Neural progenitor cell (in vitro differentiated cells): ENCODE data around the gene BIRC5. TPM values are rescaled to one million over a fixed set of nuclear protein-coding genes. Genes with fewer than 3 reads are reported as not detected.

Source experiments
- DNase-seq: peaks from one replicate; pipeline ENCODE4 v3.0.0-alpha.2; 2016; ENCODE audit warnings: low spot score
- H2AFZ ChIP-seq: fragments of 200-600 bp; sonication (generic); replicated peaks from 2 replicates; pipeline ENCODE4 v1.6.1; 2016; ENCODE audit warnings: antibody characterized with exemption
- H3F3A ChIP-seq: fragments of 200-600 bp; sonication (generic); 2 replicates; pipeline ENCODE4 v1.6.1; 2016; ENCODE audit warnings: antibody characterized with exemption, low read depth
- H3K27ac ChIP-seq: fragments of 200-600 bp; sonication (generic); 2 replicates; pipeline ENCODE4 v1.5.1; 2016; ENCODE audit warnings: mild to moderate bottlenecking
- H3K27me3 ChIP-seq: fragments of 200-600 bp; sonication (generic); 2 replicates; pipeline ENCODE4 v1.6.1; 2016; ENCODE audit warnings: mild to moderate bottlenecking, moderate library complexity
- H3K36me3 ChIP-seq: fragments of 200-600 bp; sonication (generic); 2 replicates; pipeline ENCODE4 v1.5.1; 2016
- H3K4me1 ChIP-seq: fragments of 200-600 bp; sonication (generic); 2 replicates; pipeline ENCODE4 v1.6.1; 2016; ENCODE audit warnings: mixed run types
- H3K4me2 ChIP-seq: fragments of 200-600 bp; sonication (generic); 2 replicates; pipeline ENCODE4 v1.6.1; 2016
- H3K4me3 ChIP-seq: fragments of 200-600 bp; sonication (generic); 2 replicates; pipeline ENCODE4 v1.5.1; 2016
- H3K79me2 ChIP-seq: fragments of 200-600 bp; sonication (generic); 2 replicates; pipeline ENCODE4 v1.6.1; 2016; ENCODE audit warnings: low read depth
- H3K9ac ChIP-seq: fragments of 200-600 bp; sonication (generic); 2 replicates; pipeline ENCODE4 v1.6.1; 2016
- H3K9me3 ChIP-seq: fragments of 200-600 bp; sonication (generic); 2 replicates; pipeline ENCODE4 v1.5.1; 2016; ENCODE audit warnings: low read depth
- H4K20me1 ChIP-seq: fragments of 200-600 bp; sonication (generic); 2 replicates; pipeline ENCODE4 v1.6.1; 2016; ENCODE audit warnings: low read depth
- H3K27ac Mint-ChIP-seq: 3 replicates; pipeline ENCODE4 v1.8.0; 2021; ENCODE audit warnings: mixed read lengths
- H3K27me3 Mint-ChIP-seq: 2 replicates; pipeline ENCODE4 v1.8.0; 2022; ENCODE audit warnings: low read depth, mild to moderate bottlenecking, inconsistent platforms, moderate library complexity, mixed read lengths; ENCODE audit not compliant: insufficient read depth
- H3K36me3 Mint-ChIP-seq: 3 replicates; pipeline ENCODE4 v1.8.0; 2021; ENCODE audit warnings: mixed read lengths
- H3K4me1 Mint-ChIP-seq: 3 replicates; pipeline ENCODE4 v1.8.0; 2021; ENCODE audit warnings: mixed read lengths
- H3K4me3 Mint-ChIP-seq: 3 replicates; pipeline ENCODE4 v1.8.0; 2021; ENCODE audit warnings: mild to moderate bottlenecking, moderate library complexity, mixed read lengths
- H3K9me3 Mint-ChIP-seq: 3 replicates; pipeline ENCODE4 v1.8.0; 2020; ENCODE audit warnings: mixed read lengths
- EZH2 ChIP-seq: fragments of 200-600 bp; sonication (generic); IDR thresholded peaks from 2 replicates; pipeline ENCODE4 v1.6.1; 2017; ENCODE audit warnings: antibody characterized with exemption, mild to moderate bottlenecking, moderate library complexity
- EZH2phosphoT487 ChIP-seq: fragments of 200-600 bp; sonication (generic); IDR thresholded peaks from 2 replicates; pipeline ENCODE4 v1.6.1; 2017; ENCODE audit warnings: antibody characterized with exemption
- total RNA-seq: library from RNA; depleted of rRNA; stranded (reverse); fragments of >200 nt; gene quantifications from 2 replicates; pipeline ENCODE4 v1.2.3, GENCODE V29; 2015; ENCODE audit warnings: low replicate concordance
- TF ChIP-seq, protein P1 (sequence below): fragments of 200-600 bp; sonication (generic); IDR thresholded peaks from 2 replicates; pipeline ENCODE4 v1.5.1; 2017; ENCODE audit warnings: antibody characterized with exemption, mild to moderate bottlenecking

The BIRC5 gene
- total RNA-seq, 1 donor from 2014 or later = 144 TPM

DNA sequence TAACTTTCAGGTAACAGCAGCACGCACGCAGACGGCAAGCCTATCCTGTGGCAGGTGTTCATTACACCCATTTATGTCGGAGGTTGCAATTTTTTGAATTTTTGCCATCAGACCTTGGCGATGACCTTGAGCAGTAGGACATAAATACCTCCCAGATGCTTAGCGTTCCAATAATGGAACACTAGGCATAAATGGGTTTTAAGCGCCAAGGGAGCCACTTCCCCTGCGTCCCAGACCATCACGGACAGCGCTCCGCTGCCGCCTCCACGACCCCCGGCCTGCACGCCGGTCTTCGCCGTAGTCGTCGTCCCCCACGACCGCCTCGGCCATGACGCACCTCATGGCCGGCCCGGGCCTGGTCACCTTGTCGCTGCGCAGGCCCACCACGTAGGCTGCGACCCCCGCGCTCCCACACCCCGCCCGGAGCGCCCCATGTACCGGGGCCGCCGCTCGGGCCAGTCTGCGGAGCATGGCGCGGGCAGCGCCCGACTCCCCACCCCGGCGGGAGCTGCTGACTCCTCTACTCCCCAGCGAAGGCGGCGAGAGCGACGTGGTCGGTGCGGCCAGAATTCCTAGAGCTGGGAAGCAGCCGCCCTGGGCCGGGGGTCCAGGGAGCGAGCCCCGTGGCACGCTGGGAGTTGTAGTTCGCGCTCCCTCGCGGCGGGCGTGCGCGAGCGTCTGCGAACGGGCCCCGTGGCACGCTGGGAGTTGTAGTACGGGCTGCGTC lies 40.1 kb downstream of the BIRC5 start:
- H3K9me3 Mint-ChIP-seq = no peaks in the 10 kb centered on the region
- peak; percentile 98 for DNase-seq
- H3K27me3 Mint-ChIP-seq = peaks cover 2% of the 10 kb centered on the region
- no peaks in the 10 kb centered on the region for H3K36me3 ChIP-seq
- H4K20me1 ChIP-seq = no peaks in the 10 kb centered on the region
- H3K4me1 Mint-ChIP-seq = peaks cover 39% of the 10 kb centered on the region
- H3K36me3 Mint-ChIP-seq = no peaks in the 10 kb centered on the region
- peak overlapping the region; percentile 82 for H3K4me2 ChIP-seq
- peaks cover 6% of the 10 kb centered on the region for H3K79me2 ChIP-seq
- peak overlapping the region; percentile 83 for H3K4me3 Mint-ChIP-seq
- H3K4me1 ChIP-seq = peaks cover 33% of the 10 kb centered on the region
- no peaks in the 10 kb centered on the region for H3F3A ChIP-seq
- H2AFZ ChIP-seq = peak overlapping the region; percentile 60
- H3K4me3 ChIP-seq = peak overlapping the region; percentile 66
- peak overlapping the region; percentile 60 for H3K9ac ChIP-seq
- no peak overlapping the region for H3K27ac ChIP-seq
- TF ChIP-seq EZH2 (no peak), EZH2phosphoT487 (no peak)
- TF ChIP-seq, protein P1, sequence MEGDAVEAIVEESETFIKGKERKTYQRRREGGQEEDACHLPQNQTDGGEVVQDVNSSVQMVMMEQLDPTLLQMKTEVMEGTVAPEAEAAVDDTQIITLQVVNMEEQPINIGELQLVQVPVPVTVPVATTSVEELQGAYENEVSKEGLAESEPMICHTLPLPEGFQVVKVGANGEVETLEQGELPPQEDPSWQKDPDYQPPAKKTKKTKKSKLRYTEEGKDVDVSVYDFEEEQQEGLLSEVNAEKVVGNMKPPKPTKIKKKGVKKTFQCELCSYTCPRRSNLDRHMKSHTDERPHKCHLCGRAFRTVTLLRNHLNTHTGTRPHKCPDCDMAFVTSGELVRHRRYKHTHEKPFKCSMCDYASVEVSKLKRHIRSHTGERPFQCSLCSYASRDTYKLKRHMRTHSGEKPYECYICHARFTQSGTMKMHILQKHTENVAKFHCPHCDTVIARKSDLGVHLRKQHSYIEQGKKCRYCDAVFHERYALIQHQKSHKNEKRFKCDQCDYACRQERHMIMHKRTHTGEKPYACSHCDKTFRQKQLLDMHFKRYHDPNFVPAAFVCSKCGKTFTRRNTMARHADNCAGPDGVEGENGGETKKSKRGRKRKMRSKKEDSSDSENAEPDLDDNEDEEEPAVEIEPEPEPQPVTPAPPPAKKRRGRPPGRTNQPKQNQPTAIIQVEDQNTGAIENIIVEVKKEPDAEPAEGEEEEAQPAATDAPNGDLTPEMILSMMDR = no peak
- no peak overlapping the region for H3K27ac Mint-ChIP-seq
- H3K9me3 ChIP-seq = no peaks in the 10 kb centered on the region
- H3K27me3 ChIP-seq = no peaks in the 10 kb centered on the region

DNA sequence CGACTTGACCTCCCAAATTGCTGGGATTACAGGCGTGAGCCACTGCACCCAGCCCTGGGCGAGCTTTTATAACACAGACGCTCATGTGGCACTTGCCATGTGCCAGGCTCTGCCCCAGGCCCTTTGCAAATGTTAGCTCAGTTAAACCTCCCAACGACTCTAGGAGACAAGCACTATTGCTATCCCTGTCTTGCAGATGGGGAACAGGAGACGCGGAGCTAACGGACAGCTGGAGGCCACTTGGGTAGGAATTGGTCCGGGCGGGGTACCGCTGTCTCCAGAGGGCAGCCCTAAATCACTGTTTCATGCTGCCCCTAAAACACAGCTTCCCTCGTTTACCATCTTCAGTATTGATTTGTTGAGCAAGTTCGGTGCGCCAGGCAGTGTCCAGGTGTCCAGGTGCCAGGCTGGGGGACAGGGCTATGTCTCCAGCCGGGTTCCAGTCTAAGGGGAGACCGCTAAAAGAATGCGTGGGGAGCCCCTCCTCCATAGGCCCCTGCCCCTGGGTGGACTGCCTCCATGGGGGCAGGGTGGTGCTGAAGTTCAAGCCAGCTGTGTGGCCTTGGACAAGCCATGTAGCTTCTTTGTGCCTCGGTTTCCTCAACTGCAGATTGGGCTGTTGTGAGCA lies 41.1 kb downstream of the BIRC5 start:
- H3K9me3 ChIP-seq = no peaks in the 10 kb centered on the region
- no peaks in the 10 kb centered on the region for H4K20me1 ChIP-seq
- no peak for DNase-seq
- TF ChIP-seq, protein P1 = no peak
- no peak for TF ChIP-seq EZH2phosphoT487
- no peak for TF ChIP-seq EZH2
- H3F3A ChIP-seq = no peaks in the 10 kb centered on the region
- peak overlapping the region; percentile 83 for H3K4me3 Mint-ChIP-seq
- no peak overlapping the region for H3K4me3 ChIP-seq
- H3K79me2 ChIP-seq = peaks cover 6% of the 10 kb centered on the region
- H3K4me2 ChIP-seq = no peak overlapping the region
- H3K27ac ChIP-seq = no peak overlapping the region
- no peaks in the 10 kb centered on the region for H3K9me3 Mint-ChIP-seq
- H3K4me1 Mint-ChIP-seq = peaks cover 41% of the 10 kb centered on the region
- H3K27me3 Mint-ChIP-seq = peaks cover 4% of the 10 kb centered on the region
- H3K36me3 ChIP-seq = no peaks in the 10 kb centered on the region
- H2AFZ ChIP-seq = no peak overlapping the region
- peaks cover 33% of the 10 kb centered on the region for H3K4me1 ChIP-seq
- no peaks in the 10 kb centered on the region for H3K36me3 Mint-ChIP-seq
- no peak overlapping the region for H3K27ac Mint-ChIP-seq
- H3K9ac ChIP-seq = no peak overlapping the region
- no peaks in the 10 kb centered on the region for H3K27me3 ChIP-seq

DNA sequence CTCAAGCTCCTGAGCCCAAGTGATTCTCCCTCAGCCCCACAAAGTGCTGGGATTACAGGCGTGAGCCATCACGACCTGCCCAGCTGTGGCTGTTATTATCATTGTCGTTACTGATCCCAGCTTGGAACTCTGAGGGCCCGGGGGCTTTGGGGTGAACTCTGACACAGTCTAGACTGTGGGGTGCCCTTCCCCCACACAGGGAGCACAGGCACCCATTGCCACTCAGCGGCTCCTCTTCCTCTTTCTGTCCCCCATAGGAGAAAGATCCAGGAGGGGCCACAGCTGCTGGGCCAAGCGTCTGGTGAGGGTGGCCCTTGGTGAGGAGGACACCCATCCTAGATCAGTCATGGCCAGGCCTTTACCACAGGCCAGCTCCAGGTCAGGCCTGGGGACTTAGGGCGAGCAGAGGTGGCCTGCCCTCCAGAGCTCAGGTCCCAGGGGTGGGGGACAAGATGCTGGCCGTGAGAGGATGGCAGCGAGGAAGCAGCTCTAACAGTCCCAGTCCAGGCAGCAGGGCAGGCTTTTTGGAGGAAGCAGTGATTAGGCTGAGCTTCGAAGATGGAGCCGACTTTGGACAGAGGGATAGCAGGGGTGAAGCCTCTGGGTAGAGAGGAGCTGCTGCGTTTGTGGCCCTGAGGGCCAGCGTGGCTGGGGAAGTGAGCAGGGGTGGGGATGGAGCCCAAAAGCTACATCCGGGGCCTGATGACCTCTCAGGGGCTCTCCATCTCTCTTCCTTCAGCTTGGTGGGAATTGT lies 42.1 kb downstream of the BIRC5 start:
- H3K4me1 ChIP-seq = peaks cover 33% of the 10 kb centered on the region
- no peaks in the 10 kb centered on the region for H3F3A ChIP-seq
- peak overlapping the region; percentile 32 for H3K4me2 ChIP-seq
- no peak overlapping the region for H3K4me3 ChIP-seq
- H3K36me3 ChIP-seq = no peaks in the 10 kb centered on the region
- H3K27me3 ChIP-seq = no peaks in the 10 kb centered on the region
- peak overlapping the region; percentile 6 for H3K4me3 Mint-ChIP-seq
- H3K9ac ChIP-seq = no peak overlapping the region
- H3K9me3 ChIP-seq = no peaks in the 10 kb centered on the region
- H3K9me3 Mint-ChIP-seq = no peaks in the 10 kb centered on the region
- H3K36me3 Mint-ChIP-seq = no peaks in the 10 kb centered on the region
- H3K27ac Mint-ChIP-seq = peak overlapping the region; percentile 79
- no peak for DNase-seq
- no peak overlapping the region for H3K27ac ChIP-seq
- no peak for TF ChIP-seq EZH2phosphoT487
- TF ChIP-seq, protein P1 = no peak
- peaks cover 6% of the 10 kb centered on the region for H3K79me2 ChIP-seq
- H4K20me1 ChIP-seq = no peaks in the 10 kb centered on the region
- peak overlapping the region; percentile 52 for H2AFZ ChIP-seq
- peaks cover 34% of the 10 kb centered on the region for H3K4me1 Mint-ChIP-seq
- peaks cover 4% of the 10 kb centered on the region for H3K27me3 Mint-ChIP-seq
